IPS-18a (cell line): Measurements from ENCODE around the gene PRKACB.
"Not testable (repeated sequence)": the region's sequence is repeated elsewhere in the genome, so short reads cannot be mapped to it uniquely, and the experiment has no call there.

Experiments
- H3K27ac ChIP-seq: one replicate; pipeline ENCODE4 v1.5.1; 2013; ENCODE audit warnings: low read length
- H3K27me3 ChIP-seq: one replicate; pipeline ENCODE4 v1.6.1; 2013; ENCODE audit warnings: mild to moderate bottlenecking, low read length; ENCODE audit not compliant: control insufficient read depth, insufficient read depth
- H3K36me3 ChIP-seq: one replicate; pipeline ENCODE4 v1.6.1; 2013; ENCODE audit warnings: low read depth, low read length; ENCODE audit not compliant: control insufficient read depth
- H3K4me1 ChIP-seq: one replicate; pipeline ENCODE4 v1.6.1; 2013; ENCODE audit warnings: low read depth, low read length; ENCODE audit not compliant: control insufficient read depth
- H3K4me3 ChIP-seq: one replicate; pipeline ENCODE4 v1.5.1; 2013; ENCODE audit warnings: low read length
- H3K9ac ChIP-seq: one replicate; pipeline ENCODE4 v1.6.1; 2013; ENCODE audit warnings: mild to moderate bottlenecking, low read length, moderate library complexity
- H3K9me3 ChIP-seq: one replicate; pipeline ENCODE4 v1.6.1; 2013; ENCODE audit warnings: low read depth, low read length; ENCODE audit not compliant: control insufficient read depth

The PRKACB gene

DNA sequence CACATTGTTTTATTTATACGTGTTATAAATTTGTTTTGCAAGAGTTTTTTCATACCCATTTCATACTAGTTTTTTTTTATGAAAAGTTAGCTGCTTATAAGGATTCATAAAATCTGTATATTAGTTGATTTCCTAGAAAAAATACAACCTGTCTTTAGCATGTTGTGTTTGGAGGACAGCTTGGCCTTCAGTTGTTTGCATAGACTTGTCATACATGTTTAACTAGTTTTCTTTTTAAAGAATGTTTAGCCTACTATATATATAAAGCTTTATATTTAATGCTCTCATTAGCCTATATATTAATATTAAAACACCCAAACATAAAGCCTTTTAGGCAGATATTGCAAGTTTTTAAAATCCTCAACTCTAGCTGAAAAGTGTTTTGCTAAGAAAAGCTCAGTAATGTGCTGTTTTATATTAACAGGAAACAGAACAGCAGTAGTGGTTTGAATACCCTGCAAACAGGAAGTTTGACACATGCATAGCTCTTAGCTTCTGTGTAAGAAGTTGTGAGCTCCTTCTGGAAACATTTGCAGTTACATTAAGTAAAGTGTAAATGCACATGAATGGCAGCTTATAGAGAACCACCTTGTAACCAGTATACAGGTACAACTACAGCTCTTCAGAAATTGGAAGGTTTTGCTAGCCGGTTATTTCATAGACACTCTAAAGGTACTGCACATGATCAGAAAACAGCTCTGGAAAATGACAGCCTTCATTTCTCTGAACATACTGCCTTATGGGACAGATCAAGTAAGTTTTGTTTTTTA is at the start of gene PRKACB:
Gene PRKACB (plus strand): TSS at position 476 of the 770 bp plus-strand sequence. CDS start 91 bp downstream, at position 567.
- no peaks in the 10 kb centered on the region for H3K4me1 ChIP-seq
- no peak within 1 kb of the TSS for H3K27ac ChIP-seq
- no peaks in the 10 kb centered on the region for H3K9me3 ChIP-seq
- H3K4me3 ChIP-seq: no peak within 1 kb of the TSS
- no peak within 1 kb of the TSS for H3K9ac ChIP-seq
- H3K36me3 ChIP-seq: no peaks in the 10 kb centered on the region
- no peaks in the 10 kb centered on the region for H3K27me3 ChIP-seq

- no peaks in the 10 kb centered on the region for H3K4me1 ChIP-seq
- no peak overlapping the region for H3K27ac ChIP-seq
- no peaks in the 10 kb centered on the region for H3K27me3 ChIP-seq
- H3K9ac ChIP-seq: no peak overlapping the region
- no peaks in the 10 kb centered on the region for H3K9me3 ChIP-seq
- no peak overlapping the region for H3K4me3 ChIP-seq
- H3K36me3 ChIP-seq: no peaks in the 10 kb centered on the region
Observed at GRCh38 chr1:84095308-84095707, 48.8 kb upstream of the PRKACB start.

GRCh38 chr1:84096176-84096575 is 47.9 kb upstream of the PRKACB start:
- no peak overlapping the region for H3K9ac ChIP-seq
- H3K27me3 ChIP-seq: no peaks in the 10 kb centered on the region
- no peaks in the 10 kb centered on the region for H3K4me1 ChIP-seq
- H3K9me3 ChIP-seq: no peaks in the 10 kb centered on the region
- H3K27ac ChIP-seq: no peak overlapping the region
- no peak overlapping the region for H3K4me3 ChIP-seq
- H3K36me3 ChIP-seq: no peaks in the 10 kb centered on the region

DNA sequence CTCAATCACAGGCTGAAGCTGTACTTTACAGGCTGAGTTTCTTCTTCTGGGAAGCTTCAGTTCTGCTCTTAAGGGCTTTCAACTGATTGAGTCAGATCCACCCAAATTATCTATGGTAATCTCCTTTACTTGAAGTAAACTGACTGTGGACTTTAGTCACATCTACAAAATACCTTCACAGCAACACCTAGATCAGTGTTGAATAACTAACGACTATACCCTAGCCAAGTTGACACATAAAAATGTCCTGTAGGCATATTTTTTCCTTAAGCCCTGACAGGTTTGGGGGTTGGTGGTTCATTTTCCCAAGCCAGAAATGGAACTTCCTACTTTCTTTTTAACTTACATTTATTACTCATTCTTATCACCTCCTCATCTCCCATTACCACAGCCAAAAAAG is 42.9 kb upstream of the PRKACB start:
- Histone ChIP-seq H3K27me3 (no peaks in the 10 kb centered on the region), H3K36me3 (no peaks in the 10 kb centered on the region), H3K4me3 (no peak overlapping the region), H3K4me1 (peaks cover 25% of the 10 kb centered on the region), H3K27ac (no peak overlapping the region), H3K9ac (no peak overlapping the region), H3K9me3 (no peaks in the 10 kb centered on the region)

DNA sequence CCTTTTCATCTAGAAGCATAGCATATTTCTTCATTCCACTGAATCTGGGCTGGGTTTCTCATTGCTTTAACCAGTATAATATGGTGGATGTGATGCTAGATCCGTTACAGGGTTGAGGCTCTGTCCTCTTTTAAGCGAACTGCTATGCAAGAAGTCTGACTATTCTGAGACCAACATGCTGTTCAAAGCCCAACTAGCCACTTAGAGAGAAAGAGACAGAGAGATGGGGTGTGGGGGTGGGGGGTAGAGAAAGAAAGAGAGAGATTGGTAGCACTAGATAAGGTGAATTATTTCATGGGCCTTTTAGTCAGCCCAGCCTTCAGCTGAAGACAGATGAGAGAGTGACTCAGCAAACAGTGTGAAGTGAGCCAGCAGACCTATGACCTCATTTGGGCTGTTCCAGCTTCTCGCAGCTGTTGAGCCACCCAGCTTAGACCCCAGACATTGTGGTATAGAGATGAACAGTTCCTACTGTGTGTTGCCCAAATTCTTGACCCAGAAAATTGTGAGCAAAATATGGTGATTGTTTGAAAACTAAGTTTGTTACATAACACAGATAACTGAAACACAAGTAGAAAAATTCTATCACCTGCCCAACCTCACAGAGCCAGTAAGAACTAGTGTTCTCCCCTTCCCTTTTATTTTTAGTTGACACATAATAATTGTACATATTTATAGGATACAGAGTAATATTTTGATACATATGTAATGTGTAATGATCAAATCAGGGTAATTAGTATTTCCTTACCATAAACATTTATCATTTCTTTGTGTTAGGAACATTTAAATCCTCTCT is 40.7 kb upstream of the PRKACB start:
- Histone ChIP-seq H3K9me3 (no peaks in the 10 kb centered on the region), H3K36me3 (no peaks in the 10 kb centered on the region), H3K9ac (no peak overlapping the region), H3K4me1 (peaks cover 25% of the 10 kb centered on the region), H3K27ac (peak overlapping the region; percentile 59), H3K4me3 (no peak overlapping the region), H3K27me3 (no peaks in the 10 kb centered on the region)

GRCh38 chr1:84107538-84107937 is 36.5 kb upstream of the PRKACB start:
- peaks cover 25% of the 10 kb centered on the region for H3K4me1 ChIP-seq
- H3K36me3 ChIP-seq, H3K4me3 ChIP-seq, H3K9ac ChIP-seq, H3K9me3 ChIP-seq, H3K27me3 ChIP-seq, H3K27ac ChIP-seq: not testable (repeated sequence)

DNA sequence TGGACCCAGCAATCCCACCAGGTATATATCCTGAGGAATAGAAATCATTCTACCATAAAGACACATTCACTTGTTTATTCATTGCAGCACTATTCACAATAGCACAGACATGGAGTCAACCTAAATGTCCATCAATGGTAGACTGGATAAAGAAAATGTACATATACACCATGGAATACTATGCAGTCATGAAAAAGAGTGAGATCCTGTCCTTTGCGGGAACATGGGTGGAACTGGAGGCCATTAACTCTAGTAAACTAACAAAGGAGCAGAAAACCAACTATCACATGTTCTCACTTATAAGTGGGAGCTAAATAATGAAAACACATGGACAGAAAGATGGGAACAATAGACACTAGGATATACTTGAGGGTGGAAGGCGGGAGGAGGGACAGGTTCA is 36.1 kb upstream of the PRKACB start:
- Histone ChIP-seq H3K9me3 (no peaks in the 10 kb centered on the region), H3K4me1 (peaks cover 22% of the 10 kb centered on the region), H3K27ac (no peak overlapping the region), H3K27me3 (no peaks in the 10 kb centered on the region), H3K9ac (no peak overlapping the region), H3K36me3 (no peaks in the 10 kb centered on the region), H3K4me3 (no peak overlapping the region)

DNA sequence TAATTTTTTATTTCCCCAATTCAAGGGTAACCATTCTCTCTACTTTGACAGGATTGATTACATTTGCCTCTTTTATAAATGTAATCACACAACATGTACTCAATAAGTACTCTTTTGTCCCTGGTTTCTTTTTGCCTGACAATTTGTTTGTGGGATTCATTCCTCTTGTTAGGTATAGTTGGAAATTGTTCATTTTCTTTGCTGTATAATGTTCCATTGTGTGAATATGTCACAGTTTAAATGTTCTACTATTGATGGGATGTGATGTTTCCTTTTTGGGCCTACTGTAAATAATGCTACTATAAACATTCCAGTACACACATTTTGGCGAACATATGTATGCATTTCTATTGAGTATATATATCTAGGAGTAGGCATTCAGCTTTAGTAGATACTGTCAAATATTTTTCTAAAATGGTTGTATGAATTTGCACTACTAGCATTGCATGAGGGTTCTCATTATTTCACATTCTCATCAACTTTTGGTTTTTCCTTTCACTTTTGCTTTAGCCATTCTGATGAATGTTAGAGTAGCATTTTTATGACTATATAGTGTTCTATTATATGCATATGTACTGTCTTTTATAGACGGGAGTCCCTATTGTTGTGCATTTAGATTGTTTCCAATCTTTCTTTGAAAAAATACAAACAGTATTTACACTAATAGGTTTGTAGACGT is 35.0 kb upstream of the PRKACB start:
- Histone ChIP-seq H3K9me3 (no peaks in the 10 kb centered on the region), H3K4me1 (peaks cover 12% of the 10 kb centered on the region), H3K36me3 (no peaks in the 10 kb centered on the region), H3K9ac (no peak overlapping the region), H3K4me3 (no peak overlapping the region), H3K27me3 (no peaks in the 10 kb centered on the region), H3K27ac (no peak overlapping the region)

- H3K9ac ChIP-seq: no peak overlapping the region
- H3K9me3 ChIP-seq: no peaks in the 10 kb centered on the region
- no peak overlapping the region for H3K27ac ChIP-seq
- H3K4me3 ChIP-seq: no peak overlapping the region
- H3K36me3 ChIP-seq: no peaks in the 10 kb centered on the region
- H3K27me3 ChIP-seq: no peaks in the 10 kb centered on the region
- H3K4me1 ChIP-seq: no peaks in the 10 kb centered on the region
Observed at GRCh38 chr1:84110629-84111028, 33.4 kb upstream of the PRKACB start.

- H3K9ac ChIP-seq: no peak overlapping the region
- H3K9me3 ChIP-seq: no peaks in the 10 kb centered on the region
- H3K4me1 ChIP-seq: peaks cover 3% of the 10 kb centered on the region
- no peak overlapping the region for H3K27ac ChIP-seq
- H3K4me3 ChIP-seq: no peak overlapping the region
- H3K27me3 ChIP-seq: no peaks in the 10 kb centered on the region
- H3K36me3 ChIP-seq: no peaks in the 10 kb centered on the region
Observed at GRCh38 chr1:84116558-84116957, 27.5 kb upstream of the PRKACB start.

- Histone ChIP-seq H3K4me1 (peaks cover 3% of the 10 kb centered on the region), H3K9ac (no peak overlapping the region), H3K27ac (peak overlapping the region; percentile 13), H3K27me3 (no peaks in the 10 kb centered on the region), H3K4me3 (no peak overlapping the region), H3K36me3 (no peaks in the 10 kb centered on the region), H3K9me3 (no peaks in the 10 kb centered on the region)
Observed at GRCh38 chr1:84117868-84118267, 26.2 kb upstream of the PRKACB start.
